Measurements from ENCODE around the gene PTCHD4.
"Not testable (repeated sequence)": the region's sequence is repeated elsewhere in the genome, so short reads cannot be mapped to it uniquely, and the experiment has no call there.

Gene PTCHD4

GRCh38 chr6:48139818-48140614 lies 29.0 kb upstream of the PTCHD4 start:
- no peak overlapping the region for H3K4me3 ChIP-seq (ENCODE audit: low read depth, low read length)
- no peaks in the 10 kb centered on the region for H3K36me3 ChIP-seq
- TF ChIP-seq CTCF (IDR thresholded peaks at IDR 0.05; ENCODE audit: low read depth, low read length), result no peak
- no peak for DNase-seq
- no peaks in the 10 kb centered on the region for H3K9me3 ChIP-seq (ENCODE audit: severe bottlenecking)
- no peaks in the 10 kb centered on the region for H3K27me3 ChIP-seq (ENCODE audit: insufficient read depth, low read depth, severe bottlenecking)
- H3K27ac ChIP-seq, result no peak overlapping the region

- H3K4me3 ChIP-seq (ENCODE audit: low read depth, low read length), result no peak overlapping the region
- no peaks in the 10 kb centered on the region for H3K27me3 ChIP-seq (ENCODE audit: insufficient read depth, low read depth, severe bottlenecking)
- no peak for DNase-seq
- H3K36me3 ChIP-seq, result no peaks in the 10 kb centered on the region
- H3K27ac ChIP-seq, result no peak overlapping the region
- TF ChIP-seq CTCF (IDR thresholded peaks at IDR 0.05; ENCODE audit: low read depth, low read length), result no peak
- H3K9me3 ChIP-seq (ENCODE audit: severe bottlenecking), result no peaks in the 10 kb centered on the region
Measured at GRCh38 chr6:48136856-48137255, 25.9 kb upstream of the PTCHD4 start.

GRCh38 chr6:48135323-48136084 lies 24.5 kb upstream of the PTCHD4 start:
- no peaks in the 10 kb centered on the region for H3K36me3 ChIP-seq
- H3K4me3 ChIP-seq (ENCODE audit: low read depth, low read length), result no peak overlapping the region
- H3K27ac ChIP-seq, result no peak overlapping the region
- no peaks in the 10 kb centered on the region for H3K27me3 ChIP-seq (ENCODE audit: insufficient read depth, low read depth, severe bottlenecking)
- H3K9me3 ChIP-seq (ENCODE audit: severe bottlenecking), result no peaks in the 10 kb centered on the region
- DNase-seq, result peak; percentile 18
- TF ChIP-seq CTCF (IDR thresholded peaks at IDR 0.05; ENCODE audit: low read depth, low read length), result no peak

- DNase-seq, result no peak
- TF ChIP-seq CTCF (IDR thresholded peaks at IDR 0.05; ENCODE audit: low read depth, low read length), result no peak
- Histone ChIP-seq H3K4me3 (ENCODE audit: low read depth, low read length) (no peak overlapping the region), H3K9me3 (ENCODE audit: severe bottlenecking) (no peaks in the 10 kb centered on the region), H3K36me3 (no peaks in the 10 kb centered on the region), H3K27me3 (ENCODE audit: insufficient read depth, low read depth, severe bottlenecking) (no peaks in the 10 kb centered on the region), H3K27ac (no peak overlapping the region)
Measured at GRCh38 chr6:48134246-48134645, 23.2 kb upstream of the PTCHD4 start.

- no peak for TF ChIP-seq CTCF (IDR thresholded peaks at IDR 0.05; ENCODE audit: low read depth, low read length)
- Histone ChIP-seq H3K27me3 (ENCODE audit: insufficient read depth, low read depth, severe bottlenecking) (no peaks in the 10 kb centered on the region), H3K4me3 (ENCODE audit: low read depth, low read length) (no peak overlapping the region), H3K9me3 (ENCODE audit: severe bottlenecking) (no peaks in the 10 kb centered on the region), H3K36me3 (no peaks in the 10 kb centered on the region), H3K27ac (no peak overlapping the region)
- no peak for DNase-seq
Measured at GRCh38 chr6:48123601-48124000, 12.6 kb upstream of the PTCHD4 start.

GRCh38 chr6:48121983-48122749 lies 11.2 kb upstream of the PTCHD4 start:
- not testable (repeated sequence) for H3K36me3 ChIP-seq; H3K27ac ChIP-seq; H3K4me3 ChIP-seq (ENCODE audit: low read depth, low read length); H3K27me3 ChIP-seq (ENCODE audit: insufficient read depth, low read depth, severe bottlenecking); DNase-seq; H3K9me3 ChIP-seq (ENCODE audit: severe bottlenecking)

Data from WERI-Rb-1 (cell line).